A673 (cell line): Measurements from ENCODE around the gene DCP1A. TPM values are rescaled to one million over a fixed set of nuclear protein-coding genes. Genes with fewer than 3 reads are reported as not detected.

ENCODE experiments used
- Bru-seq: library from RNA; stranded (reverse); fragments of 400-500 nt; gene quantifications from one replicate; lab custom pipeline; 2021; lab: Mats Ljungman, UMichigan
- BruChase-seq, 2 experiments: library from RNA; stranded (reverse); fragments of 400-500 nt; gene quantifications; one replicate each; lab custom pipeline; 2021; lab: Mats Ljungman, UMichigan
- BruUV-seq: library from RNA; stranded (reverse); fragments of 400-500 nt; replicated peaks from 2 replicates; lab custom pipeline; 2021; lab: Mats Ljungman, UMichigan
- CTCF ChIA-PET: fragments of 300-600 bp; sonication (Branson Sonifier 250); formaldehyde crosslinking; loops from one replicate; lab custom pipeline; 2022; ENCODE audit warnings: antibody characterized with exemption; lab: Charles Lee
- POLR2A ChIA-PET: fragments of 300-600 bp; sonication (Branson Sonifier 250); formaldehyde crosslinking; loops from one replicate; lab custom pipeline; 2022; ENCODE audit warnings: antibody characterized with exemption; ENCODE audit not compliant: low non-redundant PET; lab: Charles Lee
- DNase-seq: peaks from one replicate; pipeline ENCODE4 v3.0.0-alpha.2; 2015; ENCODE audit warnings: low spot score
- H3K27ac ChIP-seq: fragments of 200-600 bp; sonication (generic); 2 replicates; pipeline ENCODE4 v1.5.1; 2016; ENCODE audit warnings: mixed run types, low read depth, mild to moderate bottlenecking, mixed read lengths, antibody characterized with exemption, low read length; ENCODE audit not compliant: poor library complexity, severe bottlenecking
- H3K27me3 ChIP-seq: fragments of 200-600 bp; sonication (generic); replicated peaks from 2 replicates; pipeline ENCODE4 v1.6.1; 2017; ENCODE audit warnings: mixed run types, low read depth, mild to moderate bottlenecking, mixed read lengths, antibody characterized with exemption, low read length; ENCODE audit not compliant: insufficient read depth, poor library complexity
- H3K36me3 ChIP-seq: fragments of 200-600 bp; sonication (generic); 2 replicates; pipeline ENCODE4 v1.6.1; 2016; ENCODE audit warnings: mixed run types, mild to moderate bottlenecking, mixed read lengths, antibody characterized with exemption, low read length; ENCODE audit not compliant: insufficient read depth, poor library complexity, severe bottlenecking
- H3K4me1 ChIP-seq: fragments of 200-600 bp; sonication (generic); 2 replicates; pipeline ENCODE4 v1.6.1; 2017; ENCODE audit warnings: mixed run types, mild to moderate bottlenecking, mixed read lengths, antibody characterized with exemption, low read length; ENCODE audit not compliant: insufficient read depth, poor library complexity, severe bottlenecking
- H3K4me3 ChIP-seq: fragments of 200-600 bp; sonication (generic); 2 replicates; pipeline ENCODE4 v1.5.1; 2016; ENCODE audit warnings: low read depth, mixed run types, mild to moderate bottlenecking, mixed read lengths, low read length; ENCODE audit not compliant: poor library complexity, severe bottlenecking
- H3K9me3 ChIP-seq: fragments of 200-600 bp; sonication (generic); 2 replicates; pipeline ENCODE4 v1.6.1; 2016; ENCODE audit warnings: mixed run types, low read depth, mild to moderate bottlenecking, mixed read lengths, antibody characterized with exemption, low read length; ENCODE audit not compliant: poor library complexity, severe bottlenecking
- CTCF ChIP-seq: fragments of 300-800, 200-600 bp; sonication (generic); conservative IDR thresholded peaks from 2 replicates; pipeline ENCODE4 v1.5.1; 2017; ENCODE audit warnings: low read depth, mild to moderate bottlenecking, antibody characterized with exemption, low read length, moderate library complexity, mixed read lengths
- EZH2 ChIP-seq: fragments of 200-600 bp; sonication (generic); IDR thresholded peaks from 2 replicates; pipeline ENCODE4 v1.6.1; 2017; ENCODE audit warnings: borderline replicate concordance, low read depth, mild to moderate bottlenecking, mixed read lengths, antibody characterized with exemption, low read length; ENCODE audit not compliant: poor library complexity, severe bottlenecking
- intact Hi-C: fragments of 100-400 bp; cut with micrococcal nuclease; formaldehyde crosslinking; loops from one replicate; pipeline ENCODE4 v1.10.0; 2022; ENCODE audit not compliant: unreplicated experiment
- long read RNA-seq: library from polyadenylated mRNA; stranded (forward); transcript quantifications from one replicate; pipeline ENCODE4 v2.0.0, GENCODE V29; 2022
- total RNA-seq: library from RNA; stranded (reverse); gene quantifications from 2 replicates; pipeline ENCODE4 v1.2.3, GENCODE V29; 2021

Gene DCP1A
- total RNA-seq, result 13.1 and 16.2 TPM in 2 replicates
- Bru-seq, nascent RNA, result percentile 74 among the genes with signal in this experiment
- BruChase-seq, experiment 1, labeled RNA remaining after a 2-hour chase, result percentile 75 among the genes with signal in this experiment
- percentile 59 among the genes with signal in this experiment for BruChase-seq, experiment 2, labeled RNA remaining after a 6-hour chase
- long read RNA-seq, full-length matches to known transcripts, result 27 of 38 reads
- long read RNA-seq, partial matches to known transcripts, result 3 of 38 reads
- long read RNA-seq, other reads (novel, unspliced or antisense), result 8 of 38 reads

GRCh38 chr3:53347261-53348064 is at the start of gene DCP1A:
Gene DCP1A (minus strand): TSS chr3:53347543. CDS start chr3:53347517, 26 bp downstream.
- TF ChIP-seq CTCF (no peak), EZH2 (no peak)
- peaks cover 4% of the 10 kb centered on the region for H3K36me3 ChIP-seq
- H3K4me1 ChIP-seq, result no peaks in the 10 kb centered on the region
- ChIA-PET POLR2A (no interaction called here), CTCF (no interaction called here)
- peak within 1 kb of the TSS; percentile 95 for H3K4me3 ChIP-seq
- peak; percentile 93 for DNase-seq
- no peaks in the 10 kb centered on the region for H3K27me3 ChIP-seq
- no TSS peak for BruUV-seq
- no peaks in the 10 kb centered on the region for H3K9me3 ChIP-seq
- H3K27ac ChIP-seq, result peak within 1 kb of the TSS; percentile 88
- intact Hi-C loops, result no loop called here

GRCh38 chr3:53384465-53385423 is 37.4 kb upstream of the DCP1A start:
- Histone ChIP-seq H3K4me1 (no peaks in the 10 kb centered on the region), H3K36me3 (no peaks in the 10 kb centered on the region), H3K27me3 (no peaks in the 10 kb centered on the region), H3K27ac (no peak overlapping the region), H3K9me3 (no peaks in the 10 kb centered on the region), H3K4me3 (no peak overlapping the region)
- no peak for DNase-seq
- no peak for TF ChIP-seq CTCF
- no peak for TF ChIP-seq EZH2
- POLR2A ChIA-PET, result no interaction called here
- CTCF ChIA-PET, result no interaction called here
- intact Hi-C loops, result no loop called here
- BruUV-seq, result no TSS peak

- intact Hi-C loops, result no loop called here
- CTCF ChIA-PET, result no interaction called here
Measured at GRCh38 chr3:53382106-53382505, 34.8 kb upstream of the DCP1A start.

More at GRCh38 chr3:53382106-53382505, 34.8 kb upstream of the DCP1A start:
- POLR2A ChIA-PET, result no interaction called here
- Histone ChIP-seq H3K36me3 (no peaks in the 10 kb centered on the region), H3K4me3 (no peak overlapping the region), H3K9me3 (no peaks in the 10 kb centered on the region), H3K27ac (no peak overlapping the region), H3K27me3 (no peaks in the 10 kb centered on the region), H3K4me1 (no peaks in the 10 kb centered on the region)
- TF ChIP-seq EZH2 (no peak), CTCF (no peak)
- no TSS peak for BruUV-seq
- DNase-seq, result no peak
